NCI-H2227 (cell line): ENCODE data around the gene CNIH3.

Experiments used
- DNase-seq: peaks from one replicate; lab custom pipeline; 2025; ENCODE audit not compliant: unreplicated experiment; lab: John Stamatoyannopoulos, UW

Gene CNIH3

DNA sequence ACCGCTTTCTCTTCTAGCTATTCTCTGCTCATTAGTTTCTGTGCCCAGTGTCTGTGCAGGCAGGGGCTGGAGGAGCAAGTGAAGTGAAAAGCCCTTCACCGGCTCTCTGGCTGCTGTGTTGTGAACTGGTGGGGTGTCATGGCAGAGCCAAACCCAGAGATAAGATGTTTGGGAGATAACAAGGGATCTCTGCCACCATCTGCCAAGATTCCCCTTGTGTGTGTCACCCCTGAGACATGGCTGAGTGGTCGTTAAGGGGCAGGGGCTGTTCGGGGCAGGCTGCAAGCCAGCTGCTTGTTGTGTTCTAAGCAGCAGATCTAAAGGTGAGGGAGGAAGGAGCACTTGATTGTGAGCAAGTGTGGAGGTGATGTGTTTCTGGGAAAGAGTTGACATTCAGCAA, 24.5 kb downstream of the CNIH3 start:
- DNase-seq, result no peak

DNA sequence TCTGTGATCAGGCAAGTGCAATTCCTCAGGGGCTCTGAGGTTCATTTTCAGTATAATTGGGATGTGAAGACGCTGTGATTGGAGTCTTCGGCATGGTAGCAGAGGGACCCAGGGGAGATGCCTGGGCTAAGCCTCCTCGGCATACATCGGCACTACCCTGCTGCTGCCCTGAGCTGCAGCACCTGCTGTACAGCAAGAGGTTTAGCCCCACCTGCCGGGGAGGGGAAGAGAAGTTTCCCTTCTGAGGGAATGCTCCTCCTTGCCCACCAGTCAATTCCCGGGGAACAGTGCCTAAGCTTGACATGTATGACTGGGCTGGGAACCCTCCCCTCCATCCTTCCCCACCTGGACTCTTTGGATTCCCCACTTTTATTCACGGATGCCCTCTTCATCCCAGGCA, 24.9 kb downstream of the CNIH3 start:
- no peak for DNase-seq

DNA sequence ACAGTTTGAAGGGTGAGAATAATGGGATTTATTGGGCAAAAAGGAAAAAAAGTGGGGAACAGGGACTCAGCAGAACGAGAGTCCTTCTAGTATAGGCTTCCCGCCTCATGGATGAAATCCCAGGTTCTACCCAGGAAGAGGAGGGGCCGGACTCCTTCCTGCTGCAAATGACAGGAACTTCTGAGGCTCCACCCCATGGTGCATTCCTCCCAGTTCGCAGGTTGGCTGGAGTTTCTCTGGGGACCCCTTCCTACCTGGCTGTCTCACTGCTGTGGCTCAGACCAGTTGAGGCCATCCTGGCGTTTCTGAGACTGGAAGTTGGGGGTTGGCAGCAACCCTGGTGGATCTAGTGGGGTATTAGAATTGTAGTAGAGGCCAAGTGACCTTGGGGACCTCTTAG, 27.5 kb downstream of the CNIH3 start:
- no peak for DNase-seq

DNA sequence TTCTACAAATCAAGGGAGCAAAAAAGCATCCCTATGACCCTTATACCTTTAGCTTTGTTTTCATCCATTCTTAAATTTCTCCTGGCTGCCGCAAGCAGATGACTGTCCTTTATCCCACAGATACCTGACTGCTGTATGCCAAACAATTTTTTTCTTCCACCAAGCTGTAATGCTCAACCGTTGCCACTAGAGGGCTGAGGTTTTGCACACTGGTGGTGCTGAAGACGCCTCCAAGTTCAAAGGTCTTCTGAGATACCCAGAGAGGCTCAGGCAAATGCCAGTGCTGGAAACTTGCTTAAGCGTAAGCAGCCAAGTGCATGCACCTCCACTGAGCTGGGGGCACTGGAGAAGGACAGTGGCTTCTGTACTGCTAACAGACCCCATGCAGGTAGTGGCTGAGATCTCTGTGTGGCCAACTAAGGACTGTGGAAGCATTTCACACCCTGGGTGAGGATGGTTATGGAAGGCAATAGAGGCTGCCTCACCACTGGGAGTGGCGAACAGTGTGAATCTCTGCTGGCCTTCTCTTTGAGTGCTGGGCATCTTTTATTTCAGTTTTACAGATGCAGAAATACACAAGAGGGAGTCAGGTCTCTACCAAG, 28.5 kb downstream of the CNIH3 start:
- peak; percentile 64 for DNase-seq

DNA sequence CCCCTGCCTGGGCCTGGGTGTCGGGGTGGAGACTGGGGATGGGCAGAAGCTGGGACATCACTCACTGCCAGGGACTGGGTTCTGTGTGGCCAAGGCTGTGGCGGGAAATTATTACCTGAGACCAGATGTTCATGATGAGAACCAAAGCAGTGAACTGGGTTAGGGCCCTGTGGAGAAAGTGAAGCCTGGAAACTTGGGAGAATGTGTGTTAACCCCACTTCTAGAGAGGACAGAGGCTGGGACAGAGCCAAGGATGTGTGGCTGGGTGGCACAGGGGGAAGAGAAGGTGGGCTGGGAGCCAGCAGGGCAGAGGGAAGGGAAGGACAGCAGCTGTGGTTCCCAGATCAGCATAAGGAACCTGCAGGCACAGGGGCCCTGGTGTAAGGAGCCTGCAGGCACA, 31.3 kb downstream of the CNIH3 start:
- no peak for DNase-seq

DNA sequence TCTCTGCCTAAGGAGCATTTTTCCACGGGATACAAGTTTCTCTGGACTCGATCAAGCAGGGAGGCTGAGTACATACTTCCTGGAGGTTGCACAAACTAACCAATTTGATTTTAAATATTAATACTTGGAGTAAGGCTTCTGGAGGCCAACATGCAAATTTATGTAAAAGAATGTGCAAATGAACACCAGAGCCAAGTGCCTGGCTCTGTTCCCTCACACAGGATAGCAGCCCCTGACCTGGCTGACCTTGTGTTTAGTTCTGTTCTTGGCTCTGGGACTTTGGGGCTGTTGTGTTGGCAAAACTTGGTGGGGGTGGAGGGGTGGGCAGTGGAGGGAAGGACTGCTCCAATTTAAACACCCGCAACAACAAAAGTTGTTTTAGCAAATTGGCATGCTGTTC, 34.2 kb downstream of the CNIH3 start:
- DNase-seq, result no peak

DNA sequence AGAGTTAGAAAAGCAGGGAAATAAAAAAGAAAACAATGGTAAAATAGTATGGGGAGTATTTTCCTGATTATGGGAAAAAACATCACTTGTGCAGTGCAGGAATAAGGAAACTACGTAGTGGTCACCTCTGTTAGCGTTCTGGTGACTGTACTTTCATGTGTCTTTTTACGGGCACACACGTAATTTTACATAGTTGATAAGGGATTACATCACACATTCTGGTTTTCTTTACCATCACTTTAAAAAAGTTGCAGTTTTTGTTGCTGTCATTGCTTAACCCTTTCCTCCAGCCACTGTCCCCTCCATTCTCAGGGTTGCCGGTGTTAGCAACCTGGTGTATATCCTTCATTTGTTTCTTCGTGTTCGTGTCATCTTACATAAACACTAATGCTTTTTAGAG, 35.1 kb downstream of the CNIH3 start:
- DNase-seq, result no peak

DNA sequence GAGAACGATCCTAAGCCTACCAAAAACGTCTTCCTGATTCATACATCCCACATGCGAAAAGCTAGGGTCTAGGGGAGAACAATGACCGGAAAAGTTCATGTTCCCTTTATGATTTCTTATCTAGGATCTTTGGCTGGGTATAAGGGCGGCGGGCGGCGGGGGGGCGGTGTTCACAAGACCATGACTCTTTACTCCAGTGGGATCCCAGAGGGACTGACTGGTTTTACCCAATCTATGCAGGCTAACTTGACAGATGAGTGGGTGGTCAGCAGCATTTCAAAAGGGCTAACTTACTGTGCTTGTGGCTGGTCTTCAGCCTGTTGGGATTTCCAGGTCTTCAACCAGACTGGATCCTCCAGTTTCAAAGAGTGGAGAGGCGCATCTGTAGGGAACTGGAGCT, 40.3 kb downstream of the CNIH3 start:
- no peak for DNase-seq

DNA sequence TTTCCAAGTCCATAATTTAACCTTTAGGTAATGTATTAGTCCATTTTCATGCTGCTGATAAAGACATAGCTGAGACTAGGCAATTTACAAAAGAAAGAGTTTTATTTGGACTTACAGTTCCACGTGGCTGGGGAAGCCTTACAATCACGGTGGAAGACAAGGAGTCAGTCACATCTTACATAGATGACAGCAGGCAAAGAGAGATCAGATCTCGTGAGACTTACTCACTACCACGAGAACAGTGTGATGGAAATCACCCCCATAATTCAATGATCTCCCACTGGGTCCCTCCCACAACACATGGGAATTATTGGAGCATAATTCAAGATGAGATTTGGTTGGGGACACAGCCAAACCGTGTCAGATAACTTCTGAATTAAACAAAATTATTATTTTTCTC, 44.0 kb downstream of the CNIH3 start:
- DNase-seq, result no peak

DNA sequence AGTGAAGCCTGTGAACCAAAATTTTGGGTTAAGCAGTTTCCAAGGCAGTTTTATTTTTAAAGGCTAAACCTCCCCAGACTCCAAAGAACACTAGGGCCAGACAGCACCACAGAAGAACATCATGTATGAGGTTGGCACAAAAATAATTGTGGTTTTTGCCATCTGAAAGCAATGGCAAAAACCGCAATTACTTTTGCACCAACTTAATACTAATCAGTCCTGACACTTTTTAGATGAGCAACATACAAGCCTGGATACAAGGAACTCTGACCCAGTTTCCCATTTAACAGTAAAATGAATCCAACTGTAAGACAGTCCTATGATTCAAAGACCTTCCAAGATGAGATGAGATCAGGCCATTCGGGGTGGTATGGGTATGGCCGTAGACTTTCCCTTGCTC, 46.8 kb downstream of the CNIH3 start:
- no peak for DNase-seq

DNA sequence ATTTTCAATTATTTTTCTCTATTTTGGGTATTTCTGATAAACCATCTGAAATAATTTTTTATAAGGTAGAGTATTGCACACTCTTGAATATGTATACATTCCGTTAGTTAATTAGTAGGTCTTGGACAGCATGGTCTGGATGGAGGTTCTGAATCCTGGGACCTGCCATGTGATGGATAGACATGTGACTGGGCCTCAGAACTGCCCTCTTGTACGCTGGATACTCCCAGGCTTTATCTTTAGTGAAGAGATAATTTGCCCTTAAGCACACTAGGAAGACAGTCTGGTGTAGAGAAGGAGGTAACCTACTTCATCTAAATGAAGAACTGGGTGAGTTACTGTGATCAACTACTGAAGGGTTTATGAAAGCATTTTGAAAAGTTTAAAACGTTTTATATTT, 48.9 kb downstream of the CNIH3 start:
- DNase-seq, result no peak

DNA sequence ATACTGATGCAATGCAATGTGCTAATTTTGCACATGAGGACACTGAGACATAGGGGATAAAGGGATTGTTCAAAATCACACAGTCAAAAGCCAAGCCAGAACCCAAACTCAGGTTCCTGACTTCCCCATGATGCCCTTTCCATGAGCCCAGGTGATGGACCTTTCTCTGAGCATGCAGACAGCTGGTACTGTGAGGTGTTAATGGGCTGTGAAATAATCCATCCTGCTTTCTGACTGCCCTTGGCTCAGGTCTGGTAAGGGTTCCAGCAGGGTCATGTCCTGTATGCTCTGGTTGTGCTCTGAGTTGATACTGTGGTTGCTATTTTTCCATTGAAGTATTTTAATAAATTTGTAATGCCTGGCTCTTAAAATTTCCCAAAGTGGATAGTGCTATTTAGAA, 50.0 kb downstream of the CNIH3 start:
- no peak for DNase-seq

DNA sequence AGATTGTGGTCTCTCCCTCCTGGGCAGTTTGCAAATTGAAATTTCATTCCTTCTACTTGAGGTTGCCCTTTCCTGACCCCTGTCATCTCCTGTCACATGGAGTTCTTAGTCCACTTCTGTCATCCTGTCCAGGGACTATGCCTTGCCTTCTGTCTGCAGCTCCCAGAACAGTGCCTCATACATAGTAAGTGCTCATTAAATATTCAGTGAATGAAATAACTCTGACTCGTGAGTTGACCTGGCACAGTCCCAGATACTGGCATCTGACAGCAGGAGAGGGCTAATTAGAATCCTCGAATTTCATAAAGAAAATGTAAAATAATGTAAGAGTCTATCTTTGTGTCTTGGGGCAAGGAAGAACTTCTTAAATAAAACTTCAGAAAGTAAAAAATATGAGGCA, 50.8 kb downstream of the CNIH3 start:
- no peak for DNase-seq

DNA sequence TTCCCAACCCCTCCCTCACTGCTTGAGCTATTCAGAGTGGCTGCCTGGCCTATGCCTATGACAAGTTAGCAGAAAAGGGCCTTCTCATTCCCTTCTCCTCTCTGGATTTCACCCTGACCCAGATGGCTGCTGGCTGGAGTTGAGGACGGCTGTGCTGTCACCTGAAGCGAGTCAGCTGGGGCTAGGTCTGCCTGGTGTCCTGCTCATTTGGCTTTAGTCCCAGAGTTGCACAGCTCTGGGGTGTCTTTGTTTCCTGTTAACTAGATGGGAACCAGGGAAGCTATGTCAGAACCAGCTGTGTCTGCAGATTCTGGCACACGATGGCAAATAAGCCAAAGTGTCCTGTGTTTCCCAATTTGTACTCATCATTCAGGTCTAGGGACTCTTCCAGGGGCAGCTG, 52.9 kb downstream of the CNIH3 start:
- no peak for DNase-seq

DNA sequence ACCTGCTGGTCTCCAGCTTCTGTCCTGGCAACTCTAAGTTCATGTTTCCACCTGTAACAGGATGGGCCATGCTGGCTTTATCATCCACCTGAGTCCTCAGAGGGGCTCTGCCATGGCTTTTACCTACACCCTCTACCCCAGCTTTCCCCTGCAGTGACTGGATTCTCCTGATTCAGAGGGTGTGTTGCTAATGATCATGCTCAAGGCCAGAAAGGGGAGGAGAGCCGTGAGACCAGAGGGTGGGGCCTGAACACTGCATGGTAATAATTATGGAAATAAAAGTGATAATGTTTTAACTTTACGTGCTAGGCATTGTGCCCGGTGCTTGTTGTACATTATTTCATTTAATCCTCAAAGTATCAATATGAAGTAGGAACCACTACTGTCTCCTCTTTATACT, 53.3 kb downstream of the CNIH3 start:
- no peak for DNase-seq

DNA sequence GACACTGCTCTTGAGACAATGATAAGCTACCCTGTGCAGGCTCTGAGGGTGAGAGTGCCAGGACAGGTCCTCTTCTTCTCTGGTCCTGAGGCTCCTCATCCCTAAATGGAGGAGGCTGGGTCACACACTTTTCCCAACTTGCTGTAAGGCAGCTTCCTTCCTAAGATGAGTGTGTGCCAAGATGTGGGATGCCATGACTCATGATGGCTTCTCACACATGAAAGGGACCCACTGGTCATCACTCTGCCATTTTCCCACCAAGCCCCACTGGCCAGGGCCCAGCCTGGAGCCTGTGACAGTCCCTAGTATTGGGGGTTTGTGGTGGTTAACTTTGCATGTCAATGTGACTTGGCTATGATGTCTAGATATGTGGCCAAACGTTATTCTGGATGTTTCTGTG, 54.4 kb downstream of the CNIH3 start:
- DNase-seq, result no peak

DNA sequence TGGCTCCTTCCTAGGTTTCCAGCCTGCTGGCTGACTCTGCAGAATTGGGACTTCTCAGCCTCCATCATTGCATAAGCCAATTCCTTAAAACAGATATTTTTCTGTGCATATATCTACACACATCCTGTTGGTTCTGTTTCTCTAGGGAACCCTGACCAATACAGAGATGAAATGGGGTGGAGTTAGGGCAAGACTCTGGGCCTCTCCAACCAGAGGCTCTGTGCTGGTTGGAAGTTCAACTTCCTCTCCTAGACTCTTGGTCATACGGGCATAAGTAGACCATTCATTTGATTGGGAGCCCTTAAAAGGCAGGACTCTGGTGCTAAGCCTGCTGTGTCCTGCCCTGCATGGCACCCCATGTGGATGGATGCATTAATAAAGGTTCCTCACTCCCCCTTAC, 55.0 kb downstream of the CNIH3 start:
- no peak for DNase-seq

DNA sequence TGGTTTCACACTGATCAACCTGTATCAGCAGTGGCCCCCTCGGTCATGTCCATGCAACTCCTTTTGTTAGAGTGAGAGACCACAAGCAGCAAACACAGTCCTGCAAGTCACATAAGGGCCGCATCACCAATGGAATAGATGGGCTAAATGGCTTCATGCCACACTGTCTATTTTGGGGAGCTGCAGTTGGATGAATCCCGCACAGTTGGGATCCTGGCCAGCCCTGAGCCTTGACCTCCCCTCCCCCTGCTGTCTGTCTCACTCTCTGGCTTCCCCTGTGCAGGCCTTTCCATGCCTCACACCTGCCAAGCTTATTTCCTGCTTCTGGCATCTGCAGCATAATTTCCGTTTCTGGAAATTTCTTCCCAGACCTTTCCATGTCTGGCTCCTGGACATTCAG, 57.0 kb downstream of the CNIH3 start:
- no peak for DNase-seq

DNA sequence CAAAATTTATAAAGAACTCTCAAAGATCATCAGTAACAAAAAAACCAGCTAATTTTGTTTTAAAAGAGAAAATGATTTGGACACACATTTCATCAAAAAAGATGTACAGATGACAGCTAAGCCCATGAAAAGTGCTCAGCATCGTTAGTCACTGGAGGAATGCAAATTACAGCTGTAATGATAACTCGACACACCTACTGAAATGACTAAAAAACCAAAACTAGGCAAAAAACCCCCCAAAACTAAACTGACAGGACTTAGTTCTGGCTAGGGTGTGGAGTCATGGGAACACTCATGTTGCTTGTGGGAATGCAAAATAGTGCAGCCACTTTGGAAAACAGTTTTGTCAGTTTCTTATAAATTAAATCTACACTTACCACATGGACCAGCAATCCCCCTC, 59.5 kb downstream of the CNIH3 start:
- DNase-seq, result no peak

DNA sequence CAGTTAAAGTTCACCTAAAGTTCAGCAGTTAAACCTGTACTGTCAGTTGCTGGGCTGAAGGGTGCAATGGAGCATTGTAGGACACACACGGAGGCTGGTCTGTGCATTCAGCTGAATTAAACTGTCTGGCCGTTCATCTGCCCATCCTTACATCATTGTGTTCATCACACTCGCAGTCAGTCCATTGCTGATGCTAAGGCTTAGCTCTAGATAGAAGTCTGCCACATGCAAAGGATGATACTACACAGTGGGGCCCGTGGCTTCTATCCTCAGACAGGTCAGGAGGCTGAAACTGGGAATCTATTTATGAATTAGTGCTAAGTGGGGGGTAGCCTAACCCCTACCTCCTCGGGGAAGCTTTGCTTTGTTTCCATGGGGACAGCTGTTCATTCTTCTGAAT, 60.4 kb downstream of the CNIH3 start:
- DNase-seq, result no peak

DNA sequence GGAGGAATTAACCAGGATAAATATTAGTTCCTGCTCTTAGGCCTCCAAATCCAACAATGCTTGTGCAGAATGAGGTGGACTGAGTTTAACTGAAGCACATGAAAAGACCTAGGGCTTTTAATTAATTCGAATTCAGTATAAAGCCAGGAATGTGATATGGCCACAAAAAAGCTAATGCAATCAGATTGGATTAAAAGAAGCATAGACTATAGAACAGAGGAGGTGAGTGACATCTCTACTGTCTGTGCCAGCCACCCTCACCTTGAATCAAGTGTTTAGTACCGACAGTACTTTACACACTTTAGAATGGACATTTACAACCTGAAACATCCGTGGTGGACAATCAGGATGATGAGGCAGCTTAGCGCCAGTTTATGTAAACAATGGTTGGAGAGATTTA, 62.1 kb downstream of the CNIH3 start:
- DNase-seq, result no peak

DNA sequence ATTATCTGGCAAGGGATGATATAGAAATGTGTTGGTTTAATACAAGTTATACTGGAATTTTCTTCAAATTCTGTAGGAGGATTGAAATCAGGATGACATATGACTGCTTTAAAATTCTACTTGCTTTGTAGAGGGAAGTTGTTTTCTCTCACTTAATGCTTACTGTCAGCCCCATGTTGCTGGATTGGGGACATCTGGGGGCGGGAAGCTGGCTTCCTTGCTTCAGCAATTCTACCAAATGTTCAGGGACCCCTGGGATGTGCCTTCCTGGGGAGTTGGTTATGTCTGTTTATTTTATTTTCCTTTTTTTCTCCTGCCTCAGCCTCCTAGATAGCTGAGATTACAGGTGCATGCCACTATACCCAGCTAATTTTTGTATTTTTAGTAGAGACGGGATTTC, 63.5 kb downstream of the CNIH3 start:
- DNase-seq, result no peak

DNA sequence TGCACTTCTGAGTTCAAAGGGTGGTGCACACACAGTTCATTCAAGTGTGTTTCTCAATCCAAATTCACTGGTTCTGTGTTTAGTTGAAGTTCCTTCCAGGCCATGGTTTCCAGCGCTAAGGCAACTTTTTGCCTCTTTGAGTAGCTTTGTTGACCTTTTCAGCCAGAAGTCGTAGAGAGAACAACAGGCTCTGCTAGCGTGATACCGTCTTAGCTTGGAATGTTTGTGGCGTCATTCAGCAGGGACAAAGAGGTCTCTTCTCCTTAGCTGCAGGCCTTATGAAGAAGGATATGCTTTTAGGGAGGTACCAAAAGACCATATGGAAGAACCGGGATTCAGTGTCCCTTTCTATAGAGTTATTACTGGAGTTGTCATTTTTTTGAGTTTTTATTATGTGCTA, 65.7 kb downstream of the CNIH3 start:
- no peak for DNase-seq

DNA sequence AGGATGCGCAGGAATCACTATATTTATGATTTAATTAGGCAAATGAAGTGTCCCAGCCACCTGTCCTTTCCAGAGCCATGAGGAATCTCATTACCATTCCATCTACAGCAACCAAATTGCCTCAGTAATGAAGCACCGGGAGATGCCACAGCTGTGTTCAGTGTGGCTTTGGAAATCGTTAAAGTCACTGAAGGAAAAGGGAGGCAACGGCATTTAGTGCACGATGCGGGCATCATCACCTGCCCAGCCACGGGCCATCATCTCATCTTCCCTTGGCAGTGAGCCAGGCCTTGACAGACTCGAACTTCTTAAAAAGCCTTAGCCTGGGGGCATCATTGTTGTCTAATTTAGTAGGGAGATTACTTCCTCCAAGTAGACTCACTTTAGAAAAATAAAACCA, 67.8 kb downstream of the CNIH3 start:
- DNase-seq, result peak; percentile 39
